HG03280 (cell line): ENCODE measurements around the gene RBM6.

Experiments
- ATAC-seq: cut with Tn5 transposase; IDR thresholded peaks from one replicate; pipeline ENCODE4 v1.9.1; 2021; ENCODE audit warnings: mild to moderate bottlenecking, moderate library complexity; ENCODE audit not compliant: unreplicated experiment

Gene RBM6

GRCh38 chr3:50088725-50089608 is 149.0 kb downstream of the RBM6 start, which contains the start of gene RBM5:
Gene RBM5 (plus strand): TSS chr3:50088919. CDS start chr3:50090435, 1,516 bp downstream.
- peak; percentile 98 for ATAC-seq

- no peak for ATAC-seq
These were observed 149.6 kb downstream of the RBM6 start for GRCh38 chr3:50089609-50089945.

GRCh38 chr3:50090984-50091383 is 151.0 kb downstream of the RBM6 start:
- ATAC-seq, result no peak

- no peak for ATAC-seq
These were observed 155.5 kb downstream of the RBM6 start for GRCh38 chr3:50095352-50095998.

- no peak for ATAC-seq
These were observed 160.4 kb downstream of the RBM6 start for GRCh38 chr3:50100386-50100785.

- no peak for ATAC-seq
These were observed 161.3 kb downstream of the RBM6 start for GRCh38 chr3:50100956-50101845.

GRCh38 chr3:50102558-50102957 is 162.6 kb downstream of the RBM6 start:
- ATAC-seq, result no peak

GRCh38 chr3:50111757-50112156 is 171.8 kb downstream of the RBM6 start:
- ATAC-seq, result no peak

GRCh38 chr3:50112462-50112861 is 172.5 kb downstream of the RBM6 start:
- no peak for ATAC-seq

- no peak for ATAC-seq
These were observed 177.2 kb downstream of the RBM6 start for GRCh38 chr3:50117120-50117519.

GRCh38 chr3:50118237-50118636 is 178.3 kb downstream of the RBM6 start:
- ATAC-seq, result no peak

GRCh38 chr3:50119786-50120185 is 179.8 kb downstream of the RBM6 start:
- ATAC-seq, result no peak

GRCh38 chr3:50120364-50121071 is 180.6 kb downstream of the RBM6 start:
- no peak for ATAC-seq

- peak; percentile 64 for ATAC-seq
These were observed 181.4 kb downstream of the RBM6 start for GRCh38 chr3:50121072-50122032.

GRCh38 chr3:50122071-50122470 is 182.1 kb downstream of the RBM6 start:
- no peak for ATAC-seq

GRCh38 chr3:50122661-50123391 is 182.9 kb downstream of the RBM6 start:
- ATAC-seq, result no peak

GRCh38 chr3:50123394-50124051 is 183.6 kb downstream of the RBM6 start:
- ATAC-seq, result no peak

- no peak for ATAC-seq
These were observed 184.3 kb downstream of the RBM6 start for GRCh38 chr3:50124052-50124799.
